Measurements from ENCODE around the gene CMBL. TPM values are rescaled to one million over a fixed set of nuclear protein-coding genes. Genes with fewer than 3 reads are reported as not detected.

CMBL gene
- total RNA-seq, 2 experiments from 2014 or later = 0.13 TPM; not detected in 1

GRCh38 chr5:10293907-10294662 is 13.6 kb downstream of the CMBL start:
- no peaks in the 10 kb centered on the region for H3K36me3 ChIP-seq (ENCODE audit: insufficient read depth, low read length)
- BruUV-seq (replicated peaks) = no TSS peak

GRCh38 chr5:10291692-10292339 is 15.9 kb downstream of the CMBL start:
- H3K9me3 ChIP-seq (ENCODE audit: low read length) = no peaks in the 10 kb centered on the region
- intact Hi-C loops (cut with micrococcal nuclease; ENCODE audit: unreplicated experiment) = no loop called here
- no peak overlapping the region for H3K4me3 ChIP-seq (ENCODE audit: low read depth, low read length, poor library complexity, severe bottlenecking)
- POLR2A ChIA-PET = interaction anchor here (1.2 kb wide), 1 partner anchor 29 kb away, joined by 3 read pairs; no protein-coding TSS in a partner anchor
- H3K4me1 ChIP-seq (ENCODE audit: insufficient read depth, low read length, poor library complexity, severe bottlenecking) = peaks cover 29% of the 10 kb centered on the region
- CTCF ChIA-PET (ENCODE audit: unreplicated experiment) = no interaction called here
- H3K4me2 ChIP-seq (ENCODE audit: low read length) = peak overlapping the region; percentile 31; the same call in 1 of the 2 replicates
- no peak for DNase-seq (ENCODE audit: low spot score)
- no TSS peak for BruUV-seq (replicated peaks)
- no peaks in the 10 kb centered on the region for H3K79me2 ChIP-seq (ENCODE audit: insufficient read depth, low read depth, low read length)
- H4K20me1 ChIP-seq (ENCODE audit: insufficient read depth, low read length) = no peaks in the 10 kb centered on the region
- H3K9me2 ChIP-seq (ENCODE audit: insufficient read depth, low read length) = no peaks in the 10 kb centered on the region
- H3K27ac ChIP-seq (ENCODE audit: low read depth, low read length, poor library complexity, severe bottlenecking) = no peak overlapping the region
- peak overlapping the region; percentile 47; the same call in 1 of the 2 replicates for H2AFZ ChIP-seq (ENCODE audit: low read length)
- no peaks in the 10 kb centered on the region for H3K36me3 ChIP-seq (ENCODE audit: insufficient read depth, low read length)
- TF ChIP-seq CTCF (conservative IDR thresholded peaks at IDR 0.05; ENCODE audit: low read length) (no peak), EZH2phosphoT487 (IDR thresholded peaks at IDR 0.05; ENCODE audit: borderline replicate concordance, low read depth, low read length) (no peak)

More at GRCh38 chr5:10293907-10294662, 13.6 kb downstream of the CMBL start:
- H4K20me1 ChIP-seq (ENCODE audit: insufficient read depth, low read length) = no peaks in the 10 kb centered on the region
- ChIA-PET POLR2A (interaction anchor here (0.7 kb wide), 1 partner anchor 1527 kb away, joined by 3 read pairs; no protein-coding TSS in a partner anchor), CTCF (ENCODE audit: unreplicated experiment) (no interaction called here)
- no peak overlapping the region for H3K4me3 ChIP-seq (ENCODE audit: low read depth, low read length, poor library complexity, severe bottlenecking)
- no peak for TF ChIP-seq CTCF (conservative IDR thresholded peaks at IDR 0.05; ENCODE audit: low read length)
- no peak for TF ChIP-seq EZH2phosphoT487 (IDR thresholded peaks at IDR 0.05; ENCODE audit: borderline replicate concordance, low read depth, low read length)
- H3K79me2 ChIP-seq (ENCODE audit: insufficient read depth, low read depth, low read length) = no peaks in the 10 kb centered on the region
- no peaks in the 10 kb centered on the region for H3K9me2 ChIP-seq (ENCODE audit: insufficient read depth, low read length)
- peaks cover 14% of the 10 kb centered on the region for H3K4me1 ChIP-seq (ENCODE audit: insufficient read depth, low read length, poor library complexity, severe bottlenecking)
- no peak for DNase-seq (ENCODE audit: low spot score)
- H3K9me3 ChIP-seq (ENCODE audit: low read length) = no peaks in the 10 kb centered on the region
- no peak overlapping the region for H3K4me2 ChIP-seq (ENCODE audit: low read length)
- H3K27ac ChIP-seq (ENCODE audit: low read depth, low read length, poor library complexity, severe bottlenecking) = no peak overlapping the region
- no peak overlapping the region for H2AFZ ChIP-seq (ENCODE audit: low read length)
- intact Hi-C loops (cut with micrococcal nuclease; ENCODE audit: unreplicated experiment) = no loop called here
